B cell (primary cell): Measurements from ENCODE around the gene ICAM1. TPM values are rescaled to one million over a fixed set of nuclear protein-coding genes. Genes with fewer than 3 reads are reported as not detected.
A peak's percentile ranks its signal among the peaks of the same experiment; 100 is the strongest.

Source experiments
- ATAC-seq: fragments of 200-7000 bp; cut with Tn5 transposase; one replicate; pipeline ENCODE4 v1.10.0; 2021; ENCODE audit warnings: low read depth, mild to moderate bottlenecking, moderate number of reproducible peaks, moderate library complexity
- CTCF ChIA-PET: fragments of 350-600 bp; sonication (Branson Sonifier 250); formaldehyde crosslinking; loops from one replicate; lab custom pipeline; 2021; ENCODE audit warnings: antibody characterized with exemption, inconsistent platforms; lab: Charles Lee
- POLR2A ChIA-PET: fragments of 350-600 bp; sonication (Branson Sonifier 250); formaldehyde crosslinking; loops from one replicate; lab custom pipeline; 2021; ENCODE audit warnings: antibody characterized with exemption; lab: Charles Lee
- DNase-seq: peaks from one replicate; pipeline ENCODE4 v3.0.0; 2013
- H2AFZ ChIP-seq: 2 replicates; pipeline ENCODE4 v1.6.1; 2012; ENCODE audit warnings: mild to moderate bottlenecking, low read depth, low read length; ENCODE audit not compliant: insufficient read depth, poor library complexity, severe bottlenecking
- H3K27ac ChIP-seq, 2 donors: 1 replicate in 1 of 2; 2 replicates in 1 of 2; pipeline ENCODE4 v1.5.1; 2012 to 2013; ENCODE audit warnings: low read length in 2 of 2, mild to moderate bottlenecking in 2 of 2, moderate library complexity in 1 of 2
- H3K27me3 ChIP-seq, 4 experiments: fragments of 200-600 bp in 1 of 4; sonication (generic) in 1 of 4; replicated peaks in 1 of 4; 1 replicate in 2 of 4; 2 replicates in 2 of 4; pipeline versions ENCODE4 v1.6.1 to v1.7.0; 2013 to 2016; ENCODE audit warnings: low read length in 3 of 4, mild to moderate bottlenecking in 2 of 4, mixed read lengths in 1 of 4, moderate library complexity in 1 of 4; ENCODE audit not compliant: insufficient read depth in 4 of 4, control insufficient read depth in 3 of 4; ENCODE audit errors: control extremely low read depth in 1 of 4
- H3K36me3 ChIP-seq, 2 experiments: replicated peaks in 1 of 2; 1 replicate in 1 of 2; 2 replicates in 1 of 2; pipeline versions ENCODE4 v1.6.1 to v1.7.1; 2013; ENCODE audit warnings: low read length in 1 of 2; ENCODE audit not compliant: insufficient read depth in 2 of 2, control insufficient read depth in 1 of 2; ENCODE audit errors: control extremely low read depth in 1 of 2, extremely low read depth in 1 of 2
- H3K4me1 ChIP-seq, 2 donors: fragments of 200-600 bp in 1 of 2; sonication (generic) in 1 of 2; 1 replicate in 1 of 2; 2 replicates in 1 of 2; pipeline versions ENCODE4 v1.5.1 to v1.6.1; 2013 to 2017; ENCODE audit warnings: low read length in 2 of 2; ENCODE audit not compliant: control insufficient read depth in 2 of 2, insufficient read depth in 2 of 2
- H3K4me2 ChIP-seq: replicated peaks from 2 replicates; pipeline ENCODE3; 2012; ENCODE audit warnings: mild to moderate bottlenecking, low read depth, low read length; ENCODE audit not compliant: poor library complexity, severe bottlenecking
- H3K4me3 ChIP-seq, 5 experiments: fragments of 200-600 bp in 1 of 5; sonication (generic) in 1 of 5; 1 replicate in 3 of 5; 2 replicates in 2 of 5; pipeline versions ENCODE4 v1.5.1 to v1.7.0; 2011 to 2016; ENCODE audit warnings: low read length in 4 of 5, mild to moderate bottlenecking in 4 of 5, low read depth in 2 of 5, control low read depth in 1 of 5, moderate library complexity in 1 of 5; ENCODE audit not compliant: insufficient read depth in 1 of 5; ENCODE audit errors: control extremely low read depth in 1 of 5, extremely low read depth in 1 of 5
- H3K79me2 ChIP-seq: fragments of 200-600 bp; sonication (generic); one replicate; pipeline ENCODE4 v1.6.0; 2016; ENCODE audit warnings: low read length; ENCODE audit not compliant: control insufficient read depth, insufficient read depth
- H3K9ac ChIP-seq: fragments of 200-600 bp; sonication (generic); 2 replicates; pipeline ENCODE4 v1.6.1; 2017; ENCODE audit warnings: mild to moderate bottlenecking, low read length, moderate library complexity
- H3K9me3 ChIP-seq, 3 donors: one replicate each; pipeline versions ENCODE4 v1.6.1 to v1.7.1; 2013; ENCODE audit warnings: low read length in 2 of 3; ENCODE audit not compliant: control insufficient read depth in 2 of 3, insufficient read depth in 1 of 3; ENCODE audit errors: control extremely low read depth in 1 of 3
- H4K20me1 ChIP-seq: 2 replicates; pipeline ENCODE4 v1.6.0; 2012; ENCODE audit warnings: mild to moderate bottlenecking, low read length; ENCODE audit not compliant: insufficient read depth, control insufficient read depth, poor library complexity, severe bottlenecking
- H3K27ac Mint-ChIP-seq: one replicate; pipeline ENCODE4 v1.8.0; 2021; ENCODE audit warnings: mixed read lengths
- H3K27me3 Mint-ChIP-seq: one replicate; pipeline ENCODE4 v1.8.0; 2021; ENCODE audit warnings: mixed read lengths
- H3K4me1 Mint-ChIP-seq: one replicate; pipeline ENCODE4 v1.8.0; 2021; ENCODE audit warnings: mixed read lengths
- H3K4me3 Mint-ChIP-seq: one replicate; pipeline ENCODE4 v1.8.0; 2021; ENCODE audit warnings: mixed read lengths
- H3K9me3 Mint-ChIP-seq: one replicate; pipeline ENCODE4 v1.8.0; 2022; ENCODE audit warnings: mixed read lengths; ENCODE audit not compliant: insufficient read depth
- EZH2 ChIP-seq: IDR thresholded peaks from 2 replicates; pipeline ENCODE4 v1.6.1; 2012; ENCODE audit warnings: borderline replicate concordance, low read depth, mild to moderate bottlenecking, moderate library complexity, low read length; ENCODE audit not compliant: insufficient read depth, poor library complexity, severe bottlenecking
- WGBS: methylation state at CpG from one replicate; pipeline ENCODE4 v1.1.5; 2013; ENCODE audit warnings: missing lambda C conversion rate; ENCODE audit not compliant: insufficient coverage; 5-methylcytosine and 5-hydroxymethylcytosine counted together
- intact Hi-C: fragments of 100-400 bp; cut with micrococcal nuclease; formaldehyde crosslinking; loops from one replicate; pipeline ENCODE4 v1.10.0; 2022
- polyA plus RNA-seq: library from polyadenylated mRNA; depleted of rRNA; stranded (reverse); fragments of >200 nt; gene quantifications from 2 replicates; pipeline ENCODE4 v1.2.3, GENCODE V29; 2012
- total RNA-seq, 2 donors: library from RNA; stranded (reverse); fragments of 120-200 nt in 1 of 2; gene quantifications; 1 replicate in 1 of 2; 2 replicates in 1 of 2; pipeline versions ENCODE4 v1.2.3 to v1.2.4, GENCODE V29; 2013 to 2022
- TF ChIP-seq, protein P1 (sequence below): fragments of 200-600 bp; IDR thresholded peaks from one replicate; pipeline ENCODE4 v1.8.0; 2022; ENCODE audit warnings: antibody characterized with exemption, mild to moderate bottlenecking

The ICAM1 gene
- total and polyA plus RNA-seq, 2 donors (not counting 1 experiment from before 2014, with no cell fraction given), result 7.3 to 11.9 TPM

DNA sequence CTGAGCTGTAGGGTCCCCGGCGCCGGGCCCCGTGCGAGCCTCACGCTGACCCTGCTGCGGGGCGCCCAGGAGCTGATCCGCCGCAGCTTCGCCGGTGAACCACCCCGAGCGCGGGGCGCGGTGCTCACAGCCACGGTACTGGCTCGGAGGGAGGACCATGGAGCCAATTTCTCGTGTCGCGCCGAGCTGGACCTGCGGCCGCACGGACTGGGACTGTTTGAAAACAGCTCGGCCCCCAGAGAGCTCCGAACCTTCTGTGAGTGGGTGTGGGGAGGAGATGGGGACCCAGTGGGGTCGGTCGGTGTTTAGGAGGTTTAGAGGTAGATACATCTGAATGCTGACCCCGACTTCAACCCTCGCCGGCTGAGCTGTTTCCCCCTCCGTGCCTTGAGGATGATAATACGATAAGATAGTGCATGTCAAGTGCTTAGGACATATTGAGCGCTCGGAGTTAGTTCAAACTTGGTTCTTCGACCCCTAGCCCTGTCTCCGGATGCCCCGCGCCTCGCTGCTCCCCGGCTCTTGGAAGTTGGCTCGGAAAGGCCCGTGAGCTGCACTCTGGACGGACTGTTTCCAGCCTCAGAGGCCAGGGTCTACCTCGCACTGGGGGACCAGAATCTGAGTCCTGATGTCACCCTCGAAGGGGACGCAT, 20.8 kb downstream of the ICAM1 start:
- no peaks in the 10 kb centered on the region for H3K9me3 Mint-ChIP-seq
- H3K4me3 ChIP-seq, result peak overlapping the region in 4 of 5 experiments; percentile 33 to 63 (median 42)
- DNase-seq (peak; percentile 73), ATAC-seq (no peak)
- peaks cover 0 to 94% (median 62%) of the 10 kb centered on the region in 4 experiments for H3K27me3 ChIP-seq
- peaks cover 92 to 95% of the 10 kb centered on the region in 2 donors for H3K4me1 ChIP-seq
- intact Hi-C loops, result loop anchor here (1.0 kb wide), 1 partner anchor 21 kb away; no protein-coding TSS in a partner anchor
- H3K36me3 ChIP-seq, result no peaks in the 10 kb centered on the region
- TF ChIP-seq, protein P1, sequence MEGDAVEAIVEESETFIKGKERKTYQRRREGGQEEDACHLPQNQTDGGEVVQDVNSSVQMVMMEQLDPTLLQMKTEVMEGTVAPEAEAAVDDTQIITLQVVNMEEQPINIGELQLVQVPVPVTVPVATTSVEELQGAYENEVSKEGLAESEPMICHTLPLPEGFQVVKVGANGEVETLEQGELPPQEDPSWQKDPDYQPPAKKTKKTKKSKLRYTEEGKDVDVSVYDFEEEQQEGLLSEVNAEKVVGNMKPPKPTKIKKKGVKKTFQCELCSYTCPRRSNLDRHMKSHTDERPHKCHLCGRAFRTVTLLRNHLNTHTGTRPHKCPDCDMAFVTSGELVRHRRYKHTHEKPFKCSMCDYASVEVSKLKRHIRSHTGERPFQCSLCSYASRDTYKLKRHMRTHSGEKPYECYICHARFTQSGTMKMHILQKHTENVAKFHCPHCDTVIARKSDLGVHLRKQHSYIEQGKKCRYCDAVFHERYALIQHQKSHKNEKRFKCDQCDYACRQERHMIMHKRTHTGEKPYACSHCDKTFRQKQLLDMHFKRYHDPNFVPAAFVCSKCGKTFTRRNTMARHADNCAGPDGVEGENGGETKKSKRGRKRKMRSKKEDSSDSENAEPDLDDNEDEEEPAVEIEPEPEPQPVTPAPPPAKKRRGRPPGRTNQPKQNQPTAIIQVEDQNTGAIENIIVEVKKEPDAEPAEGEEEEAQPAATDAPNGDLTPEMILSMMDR, result no peak
- peak; percentile 28 for TF ChIP-seq EZH2
- H3K9ac ChIP-seq, result peak overlapping the region; percentile 64
- no peak overlapping the region for H3K27ac ChIP-seq
- peak overlapping the region; percentile 65 for H3K27ac Mint-ChIP-seq
- H2AFZ ChIP-seq, result peak overlapping the region; percentile 66
- peak overlapping the region; percentile 96 for H3K4me2 ChIP-seq
- H3K4me3 Mint-ChIP-seq, result peak overlapping the region; percentile 87
- ChIA-PET POLR2A (interaction anchor here (0.5 to 1.1 kb wide), 5 partner anchors 21 to 1290 kb away, joined by 3 to 6 read pairs (median 3); partner anchors contain the start of genes ICAM1 and RAVER1), CTCF (interaction anchor here (0.8 to 8.5 kb wide), 9 partner anchors 12 to 134 kb away, joined by 3 to 116 read pairs (median 5); partner anchors contain the start of genes ICAM1 and TYK2)
- H3K27me3 Mint-ChIP-seq, result peaks cover 45% of the 10 kb centered on the region
- WGBS, result 4% methylated on average over 48 of the region's 49 CpGs
- H3K4me1 Mint-ChIP-seq, result peaks cover 75% of the 10 kb centered on the region
- peaks cover 29% of the 10 kb centered on the region for H4K20me1 ChIP-seq
- H3K9me3 ChIP-seq, result peaks cover 0 to 76% (median 0%) of the 10 kb centered on the region in 3 donors
- H3K79me2 ChIP-seq, result no peaks in the 10 kb centered on the region
